ENCODE data around the gene PALB2.

DNA sequence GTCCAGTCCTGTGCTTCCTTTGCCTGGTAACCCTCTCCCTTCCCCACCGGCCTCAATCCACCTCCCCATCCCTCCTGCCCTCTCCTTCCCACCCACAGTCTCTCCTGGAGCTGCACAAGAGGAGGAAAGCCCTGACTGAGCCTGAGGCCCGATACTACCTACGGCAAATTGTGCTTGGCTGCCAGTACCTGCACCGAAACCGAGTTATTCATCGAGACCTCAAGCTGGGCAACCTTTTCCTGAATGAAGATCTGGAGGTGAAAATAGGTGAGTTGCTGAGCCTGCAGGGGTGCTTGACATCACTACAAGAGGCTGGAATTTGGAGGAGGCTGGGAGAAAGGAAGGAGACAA is 38.9 kb upstream of the PALB2 start:
- TF ChIP-seq POLR2A (IDR thresholded peaks at IDR 0.05) = no peak
- TF ChIP-seq, protein P1, sequence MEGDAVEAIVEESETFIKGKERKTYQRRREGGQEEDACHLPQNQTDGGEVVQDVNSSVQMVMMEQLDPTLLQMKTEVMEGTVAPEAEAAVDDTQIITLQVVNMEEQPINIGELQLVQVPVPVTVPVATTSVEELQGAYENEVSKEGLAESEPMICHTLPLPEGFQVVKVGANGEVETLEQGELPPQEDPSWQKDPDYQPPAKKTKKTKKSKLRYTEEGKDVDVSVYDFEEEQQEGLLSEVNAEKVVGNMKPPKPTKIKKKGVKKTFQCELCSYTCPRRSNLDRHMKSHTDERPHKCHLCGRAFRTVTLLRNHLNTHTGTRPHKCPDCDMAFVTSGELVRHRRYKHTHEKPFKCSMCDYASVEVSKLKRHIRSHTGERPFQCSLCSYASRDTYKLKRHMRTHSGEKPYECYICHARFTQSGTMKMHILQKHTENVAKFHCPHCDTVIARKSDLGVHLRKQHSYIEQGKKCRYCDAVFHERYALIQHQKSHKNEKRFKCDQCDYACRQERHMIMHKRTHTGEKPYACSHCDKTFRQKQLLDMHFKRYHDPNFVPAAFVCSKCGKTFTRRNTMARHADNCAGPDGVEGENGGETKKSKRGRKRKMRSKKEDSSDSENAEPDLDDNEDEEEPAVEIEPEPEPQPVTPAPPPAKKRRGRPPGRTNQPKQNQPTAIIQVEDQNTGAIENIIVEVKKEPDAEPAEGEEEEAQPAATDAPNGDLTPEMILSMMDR (IDR thresholded peaks at IDR 0.05) = no peak

All from testis (tissue), 2 donors.